GM20431 (cell line): ENCODE results near the gene H2BK1.

Experiments used
- in situ Hi-C: fragments of 300-500 bp; cut with MseI, MboI; formaldehyde crosslinking; loops from one replicate; pipeline ENCODE4 v1.15.0; 2020; ENCODE audit warnings: low sequenced_read_pairs; ENCODE audit not compliant: unreplicated experiment

Gene H2BK1

DNA sequence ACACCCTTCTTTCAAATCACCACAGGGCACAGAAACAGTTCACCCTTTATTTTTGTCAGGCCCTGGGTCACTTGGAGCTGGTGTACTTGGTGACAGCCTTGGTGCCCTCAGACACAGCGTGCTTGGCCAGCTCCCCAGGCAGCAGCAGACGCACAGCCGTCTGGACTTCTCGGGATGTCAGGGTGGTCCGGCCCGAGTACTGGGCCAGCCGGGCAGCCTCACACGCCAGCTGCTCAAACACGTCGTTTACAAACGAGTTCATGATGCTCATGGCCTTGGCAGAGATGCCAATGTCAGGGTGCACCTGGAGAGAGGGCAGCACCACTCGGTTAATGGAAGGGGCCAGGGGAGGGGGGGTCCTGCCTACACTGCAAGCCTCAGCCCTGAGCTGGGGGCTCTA, 2.5 kb downstream of the H2BK1 start:
- in situ Hi-C loops = no loop called here

DNA sequence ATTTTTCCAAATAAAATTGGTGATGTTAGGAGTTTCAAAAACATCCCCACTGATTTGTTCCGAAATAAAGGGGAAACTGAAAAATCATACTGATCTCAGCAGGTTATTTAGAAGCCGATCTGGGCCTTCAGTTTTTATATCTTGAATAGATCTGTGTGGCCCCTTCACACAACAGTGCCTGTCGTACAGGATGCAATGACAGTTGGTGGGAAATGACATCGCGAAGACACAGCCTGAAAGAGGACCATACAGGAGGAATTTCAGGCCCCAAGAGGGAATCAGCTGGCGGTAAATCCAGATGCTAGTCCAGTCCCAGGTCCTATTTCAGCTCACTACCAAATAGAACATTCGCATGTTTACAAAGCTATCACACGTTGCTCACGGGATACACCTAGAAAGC, 3.0 kb downstream of the H2BK1 start:
- in situ Hi-C loops = no loop called here

DNA sequence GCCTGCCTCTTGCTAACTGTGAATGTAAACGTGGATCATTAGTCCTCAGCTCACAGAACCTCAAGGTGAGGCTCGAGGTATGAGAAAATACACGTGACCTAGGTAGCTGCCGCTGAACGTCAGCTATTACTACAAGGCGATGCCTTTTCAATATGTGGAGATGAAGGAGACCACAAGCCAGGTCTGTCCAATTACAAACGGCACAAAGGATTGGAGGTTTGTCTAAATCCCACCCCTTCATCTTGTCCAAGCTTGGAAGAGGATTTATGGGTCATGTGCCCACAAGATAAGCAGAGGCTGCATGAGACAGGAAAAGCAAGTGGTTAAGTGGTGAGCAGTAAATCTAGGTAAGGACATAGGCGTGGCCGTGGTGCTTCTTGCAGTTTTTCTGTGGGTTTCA, 3.4 kb downstream of the H2BK1 start:
- in situ Hi-C loops = no loop called here

DNA sequence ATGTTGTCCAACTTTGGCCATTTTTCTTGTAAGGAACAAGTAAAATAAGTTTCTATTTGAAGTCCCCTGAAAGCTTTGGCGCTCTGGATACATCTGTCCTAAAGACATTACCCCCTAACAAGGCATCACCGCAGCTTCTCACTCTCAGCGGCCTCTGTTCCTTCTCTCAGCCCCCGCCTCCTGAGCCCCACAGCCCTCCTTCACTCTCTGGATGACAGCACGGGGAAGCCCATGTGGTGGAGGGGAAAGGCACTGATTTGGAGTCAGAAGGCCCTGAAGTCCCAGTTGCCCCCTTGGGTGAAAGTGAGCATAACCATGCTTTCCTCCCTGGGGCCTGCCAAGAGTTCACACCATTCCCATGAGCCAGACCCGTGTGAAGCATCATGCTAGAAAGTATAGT, 4.6 kb downstream of the H2BK1 start:
- in situ Hi-C loops = no loop called here

DNA sequence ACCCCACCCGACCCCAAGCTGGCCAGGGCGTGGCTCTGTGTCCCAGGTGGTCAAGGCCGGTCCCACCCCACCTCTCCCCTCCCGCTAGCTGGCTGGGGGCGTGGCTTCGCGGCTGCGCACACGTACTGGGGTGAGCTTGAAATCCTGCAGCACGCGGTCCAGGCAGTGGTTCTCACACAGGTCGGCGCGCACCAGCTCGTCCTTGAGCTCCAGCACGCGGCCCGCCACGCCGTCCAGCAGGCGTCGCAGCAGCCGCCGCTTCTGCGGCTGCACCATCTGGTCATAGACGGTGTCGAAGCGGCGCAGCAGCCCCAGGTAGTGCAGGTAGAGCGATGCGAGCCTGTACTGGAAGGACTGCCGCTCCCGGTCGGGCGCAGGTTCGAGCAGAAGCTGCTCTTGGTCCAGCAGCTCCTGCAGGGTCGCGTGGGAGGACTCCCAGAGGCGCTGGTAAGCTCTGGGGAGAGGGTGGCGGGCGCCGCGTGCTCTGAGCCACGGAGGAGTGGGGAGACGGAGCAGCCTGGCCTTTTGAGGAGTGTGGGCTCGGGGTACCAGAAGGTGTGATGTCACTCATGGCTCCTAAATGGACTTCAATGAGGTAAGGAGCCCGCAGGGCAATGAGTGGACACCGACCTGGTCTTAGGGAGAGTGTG, 5.8 kb downstream of the H2BK1 start:
- in situ Hi-C loops = no loop called here

DNA sequence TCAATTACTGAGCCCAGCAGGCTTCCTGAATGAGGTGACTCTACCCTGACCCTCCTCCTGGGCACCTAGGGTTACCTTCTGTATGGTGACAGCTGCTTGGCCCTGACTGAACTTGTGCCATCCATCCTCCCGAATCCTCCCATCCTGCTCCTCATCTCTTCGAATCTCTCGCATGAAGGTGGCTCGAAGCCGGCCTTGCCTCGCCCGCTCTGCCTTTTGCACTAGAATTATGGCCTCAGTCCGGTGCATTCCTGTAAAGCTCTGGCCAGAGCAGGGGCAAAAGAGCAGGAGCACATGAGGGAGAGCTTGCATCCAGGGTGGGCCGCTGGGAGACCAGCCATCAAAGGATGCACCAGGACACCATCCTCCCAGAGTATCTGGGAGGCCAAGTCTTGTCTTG, 7.5 kb downstream of the H2BK1 start:
- in situ Hi-C loops = no loop called here

- in situ Hi-C loops = no loop called here
Measured at GRCh38 chr7:151201751-151202150, 8.5 kb downstream of the H2BK1 start.

- in situ Hi-C loops = no loop called here
Measured at GRCh38 chr7:151201344-151201743, 8.9 kb downstream of the H2BK1 start.

DNA sequence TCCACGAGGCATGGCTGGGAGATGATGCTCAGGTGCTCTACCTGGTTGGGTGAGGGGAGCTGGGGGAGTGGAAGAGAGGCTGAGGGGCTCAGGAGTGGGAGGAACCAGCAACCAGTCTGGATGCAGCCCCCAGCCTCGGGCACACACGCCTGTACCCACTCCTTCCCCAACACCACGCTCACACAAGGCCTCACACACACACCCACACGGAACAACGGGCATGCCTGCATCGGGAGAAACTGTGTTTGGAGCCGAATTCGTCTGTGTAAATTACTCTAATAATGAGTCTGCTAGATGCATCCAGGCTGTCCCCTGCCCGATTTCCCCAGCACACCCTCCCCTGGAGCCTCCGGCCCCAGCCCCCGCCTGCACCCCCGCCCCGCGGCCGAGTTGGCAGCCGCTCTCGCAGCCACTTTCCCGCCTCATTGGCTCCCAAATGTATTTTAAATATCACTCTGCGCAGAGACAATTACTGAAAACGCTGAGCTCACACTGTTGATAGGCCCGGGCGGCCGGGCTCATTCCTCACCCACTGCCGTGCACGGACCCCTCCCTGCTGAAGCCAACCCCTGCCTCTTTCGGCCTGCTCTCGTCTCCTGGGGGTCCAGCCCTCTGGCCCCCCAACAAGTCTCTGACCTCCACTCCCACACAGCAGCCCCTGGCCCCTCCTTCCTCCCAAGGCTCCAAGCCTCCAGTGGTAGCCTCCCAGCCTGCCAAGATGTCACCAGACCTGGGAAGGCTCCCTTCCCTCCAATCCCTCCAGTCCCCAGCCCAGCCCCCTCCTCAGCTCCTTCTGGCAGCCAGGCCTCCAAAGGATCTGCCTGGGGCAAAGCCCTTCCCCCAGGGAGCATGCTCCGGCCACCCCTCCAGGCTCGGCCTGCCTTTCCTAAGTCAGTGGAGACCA, 11.1 kb downstream of the H2BK1 start:
- in situ Hi-C loops = no loop called here

- in situ Hi-C loops = no loop called here
Measured at GRCh38 chr7:151197932-151198331, 12.4 kb downstream of the H2BK1 start.

GRCh38 chr7:151195616-151196450, 14.5 kb downstream of the H2BK1 start:
- in situ Hi-C loops = no loop called here

DNA sequence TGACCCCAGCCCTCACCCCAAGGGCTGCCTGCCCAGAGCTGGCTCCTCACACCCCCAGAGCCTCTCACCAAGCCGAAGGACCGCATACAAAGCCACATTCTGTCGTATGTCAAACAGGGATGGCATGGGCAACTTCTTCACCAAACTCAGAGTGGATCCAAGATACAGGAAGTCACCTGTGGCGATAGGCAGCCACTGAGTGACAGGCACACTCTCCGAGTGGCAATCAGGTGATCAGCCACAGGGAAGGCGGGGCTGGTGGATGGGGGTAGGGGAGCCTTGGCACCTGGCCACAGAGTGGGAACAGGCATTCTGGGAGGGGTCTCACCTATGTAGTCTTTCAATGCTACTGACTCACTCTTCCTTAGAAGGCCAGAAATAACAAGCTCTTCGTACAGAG, 16.1 kb downstream of the H2BK1 start:
- in situ Hi-C loops = no loop called here

DNA sequence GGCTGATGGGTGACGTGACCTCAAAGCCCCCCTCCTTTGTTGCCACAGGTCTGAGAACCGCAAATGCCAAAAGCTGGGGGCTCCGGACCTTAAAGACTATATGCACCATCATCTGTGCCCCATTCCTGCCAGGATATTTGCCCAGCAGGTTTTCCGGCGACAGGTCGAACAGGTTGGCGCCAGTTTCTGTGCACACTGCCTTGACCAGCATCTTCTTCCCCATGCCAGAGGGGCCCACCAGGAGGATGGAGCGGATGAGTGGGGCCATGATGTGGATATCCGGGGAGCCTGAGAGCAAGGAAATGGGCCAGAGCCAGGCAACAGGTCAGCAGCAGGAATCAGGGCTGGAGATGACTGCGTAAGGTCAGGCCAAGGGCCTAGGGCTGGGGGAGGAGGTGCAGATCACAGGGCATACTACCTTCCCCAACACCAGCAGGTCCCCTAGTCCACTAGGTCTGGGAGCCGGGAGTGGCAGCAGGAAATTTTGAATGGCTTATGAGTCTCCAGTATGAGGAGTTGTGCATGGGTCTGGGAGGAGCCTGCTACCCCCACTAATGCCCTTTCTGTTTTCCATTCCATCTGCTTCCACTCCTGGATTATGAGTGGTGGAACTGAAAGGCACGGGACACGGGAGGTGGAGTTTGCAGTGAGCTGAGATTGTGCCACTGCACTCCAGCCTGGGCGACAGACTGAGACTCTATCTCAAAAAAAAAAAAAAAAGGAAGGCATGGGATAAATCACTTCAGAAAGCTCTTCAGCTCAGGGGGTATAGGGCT, 16.9 kb downstream of the H2BK1 start:
- in situ Hi-C loops = no loop called here

- in situ Hi-C loops = no loop called here
Measured at GRCh38 chr7:151192002-151192539, 18.2 kb downstream of the H2BK1 start.

GRCh38 chr7:151191544-151191943, 18.7 kb downstream of the H2BK1 start:
- in situ Hi-C loops = no loop called here

DNA sequence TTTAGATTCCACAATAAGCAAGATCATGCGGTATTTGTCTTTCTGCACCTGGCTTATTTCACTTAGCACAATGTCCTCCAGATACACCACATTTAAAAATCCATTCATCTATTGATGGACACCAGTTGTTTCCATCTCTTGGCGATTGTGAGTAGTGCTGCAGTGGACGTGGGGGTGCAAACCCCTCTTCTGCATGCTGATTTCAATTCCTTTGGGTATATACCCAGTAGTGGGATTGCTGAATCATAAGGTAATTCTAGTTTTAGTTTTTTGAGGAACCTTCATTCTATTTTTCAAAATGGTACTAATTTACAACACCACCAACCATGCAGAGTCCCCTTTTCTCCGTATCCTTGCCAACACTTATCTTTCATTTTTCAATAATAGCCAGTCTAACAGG, 21.2 kb downstream of the H2BK1 start:
- in situ Hi-C loops = no loop called here

DNA sequence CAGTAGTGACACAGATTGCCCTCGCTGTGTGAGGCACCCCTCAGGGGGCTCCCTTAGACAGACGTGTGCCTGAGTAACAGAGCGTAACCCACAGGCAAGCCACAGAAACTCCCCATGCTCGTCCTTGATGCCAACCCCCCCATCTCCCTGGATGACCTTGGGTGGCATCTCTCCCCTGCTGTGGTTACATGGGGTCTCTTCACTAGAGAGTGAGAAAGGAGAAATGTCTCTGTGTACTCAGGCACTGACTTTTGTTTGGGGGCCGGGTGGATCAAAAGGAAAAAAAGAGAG, 22.1 kb downstream of the H2BK1 start:
- in situ Hi-C loops = no loop called here

GRCh38 chr7:151187409-151188251, 22.7 kb downstream of the H2BK1 start:
- in situ Hi-C loops = no loop called here
